Measurements from ENCODE around the gene CEMIP2.

Gene CEMIP2

DNA sequence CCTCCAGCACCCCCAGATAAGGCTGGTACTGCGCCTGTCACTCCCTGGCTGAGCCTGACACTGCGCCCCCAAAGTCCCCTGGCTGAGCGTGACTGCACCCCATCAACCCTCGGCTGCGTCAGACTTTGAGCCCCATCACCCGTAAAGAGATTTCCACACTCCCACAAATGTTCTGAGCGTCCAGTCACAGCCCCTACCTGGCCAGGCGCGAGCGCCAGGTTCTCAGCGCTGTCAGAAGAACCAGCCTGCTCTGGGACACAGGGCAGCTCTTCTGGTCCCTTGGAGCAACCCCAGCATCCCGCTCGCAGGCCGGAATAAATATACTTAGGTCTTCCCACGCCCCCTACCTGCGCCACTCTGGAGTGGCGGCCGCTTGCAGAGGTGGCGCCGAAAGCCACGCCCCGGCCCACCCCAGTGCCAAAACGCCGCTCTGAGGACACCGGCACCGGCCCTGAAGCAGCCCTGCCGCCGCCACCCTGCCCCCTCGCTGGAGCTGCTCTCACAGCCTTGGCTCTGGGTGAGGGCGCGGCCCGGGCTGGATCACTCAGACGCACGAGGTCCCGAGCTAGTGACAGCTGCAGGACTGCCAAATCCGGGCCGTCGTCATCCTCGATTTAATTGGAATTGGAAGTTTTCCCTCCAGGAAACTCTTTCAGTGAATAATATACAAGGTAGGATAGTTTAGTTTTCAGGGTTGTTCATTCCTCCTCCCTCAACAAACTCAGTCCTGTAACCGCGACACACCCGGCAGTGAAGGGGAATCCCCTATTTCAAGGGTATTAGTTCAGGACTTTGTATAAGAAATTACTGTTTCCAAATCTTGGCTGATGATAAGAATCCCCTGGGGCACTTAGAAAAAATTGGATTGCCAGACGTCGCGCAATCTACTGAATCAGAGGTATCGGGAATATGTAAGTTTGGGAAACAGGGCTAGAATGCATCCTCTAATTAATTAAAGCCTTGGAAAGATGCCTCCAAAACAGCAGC, 1.2 kb upstream of the CEMIP2 start:
- peak; percentile 52 for DNase-seq (ENCODE audit: low read depth)

DNA sequence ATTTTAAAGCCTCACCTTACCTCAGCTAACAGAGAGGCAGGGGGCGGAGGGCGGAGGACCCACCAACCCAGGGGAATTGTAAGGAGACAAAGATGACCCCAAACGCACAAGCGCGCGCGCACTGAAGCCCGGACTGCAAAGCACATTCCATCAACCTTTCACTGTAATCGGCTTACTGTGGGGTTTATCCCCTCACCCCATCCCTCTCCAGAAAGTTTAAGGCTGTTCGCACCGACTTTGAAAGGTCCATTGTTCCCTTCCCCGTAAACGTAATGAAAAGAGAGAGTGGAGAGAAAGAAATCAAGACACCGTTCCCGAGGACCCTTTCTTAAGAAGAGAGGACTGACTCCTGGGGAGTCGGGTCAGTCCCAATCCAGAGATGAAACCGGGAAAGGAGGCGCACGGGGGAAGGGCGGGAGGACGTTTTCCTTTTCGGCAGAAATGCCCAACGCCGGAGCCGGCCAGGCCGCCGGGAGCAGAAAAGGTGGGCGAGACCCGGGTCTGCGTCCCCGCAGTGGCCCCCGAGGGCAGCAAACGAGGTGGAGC, 464 bp downstream of the CEMIP2 start:
- no peak for DNase-seq (ENCODE audit: low read depth)

DNA sequence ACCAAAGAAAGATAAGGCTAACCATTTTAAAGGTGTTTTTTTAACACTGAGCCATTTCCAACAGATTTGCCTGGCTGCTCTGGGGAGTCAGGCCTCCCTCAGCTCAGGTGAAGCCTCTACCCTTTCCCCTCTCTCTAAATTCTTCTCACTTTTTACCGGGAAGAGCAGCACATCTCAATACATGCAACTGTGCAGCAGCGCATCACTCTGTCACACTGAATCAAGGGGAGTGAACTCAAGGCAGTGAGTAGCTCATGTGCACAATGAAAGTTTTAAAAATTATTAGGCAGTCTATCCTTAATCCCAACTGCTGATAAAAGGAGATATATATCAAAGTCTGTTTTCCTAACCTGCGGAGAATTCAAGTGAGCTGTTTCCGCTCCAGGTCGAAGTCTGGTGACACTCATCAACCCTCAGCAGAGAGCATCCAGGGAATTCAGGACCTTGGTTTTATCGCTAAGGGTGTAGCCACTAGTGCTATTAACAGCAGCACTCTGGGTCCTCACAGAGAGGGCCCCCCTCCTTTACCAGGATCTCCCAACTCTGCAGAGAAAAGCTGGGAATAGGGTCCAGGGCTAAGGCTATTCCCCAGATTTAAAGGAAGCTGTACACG, 1.0 kb downstream of the CEMIP2 start:
- DNase-seq (ENCODE audit: low read depth), result no peak

DNA sequence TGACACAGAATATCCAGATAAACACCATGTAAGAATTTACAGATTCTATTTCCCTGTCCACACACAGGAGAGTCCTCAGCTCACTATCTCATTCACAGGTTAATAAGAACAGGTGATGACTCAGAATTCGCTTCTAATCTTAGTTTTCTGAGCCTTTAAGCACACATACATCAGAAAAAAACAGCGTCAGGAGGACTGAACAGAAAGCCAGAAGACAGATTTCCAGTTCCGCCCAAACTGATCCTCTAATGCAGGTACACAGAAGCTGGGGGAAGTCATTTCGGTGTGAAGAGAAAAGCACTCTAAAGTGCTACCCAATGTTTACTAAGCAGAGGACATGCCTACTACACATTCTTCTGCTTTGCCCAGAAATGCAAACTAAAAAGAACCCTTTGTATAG, 1.6 kb downstream of the CEMIP2 start:
- no peak for DNase-seq (ENCODE audit: low read depth)

DNA sequence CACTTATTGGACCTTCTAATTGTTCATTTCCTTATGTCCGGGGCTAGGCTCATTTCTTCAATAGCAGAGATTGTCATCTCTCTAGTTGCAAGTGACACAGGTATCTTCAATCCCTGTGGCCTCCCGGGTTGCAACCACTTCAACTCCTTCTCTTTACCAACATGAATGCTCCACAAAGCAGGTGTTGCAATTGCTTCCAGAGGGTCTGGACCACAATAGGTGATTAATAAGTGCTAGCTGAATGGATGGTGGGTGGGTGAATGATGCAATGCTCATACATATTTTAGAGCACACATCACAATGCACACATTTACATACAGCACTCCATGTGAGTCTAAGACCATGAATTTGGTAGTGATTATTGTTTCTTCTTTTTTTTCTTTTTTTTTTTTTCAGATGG, 2.6 kb downstream of the CEMIP2 start:
- DNase-seq (ENCODE audit: low read depth), result no peak

DNA sequence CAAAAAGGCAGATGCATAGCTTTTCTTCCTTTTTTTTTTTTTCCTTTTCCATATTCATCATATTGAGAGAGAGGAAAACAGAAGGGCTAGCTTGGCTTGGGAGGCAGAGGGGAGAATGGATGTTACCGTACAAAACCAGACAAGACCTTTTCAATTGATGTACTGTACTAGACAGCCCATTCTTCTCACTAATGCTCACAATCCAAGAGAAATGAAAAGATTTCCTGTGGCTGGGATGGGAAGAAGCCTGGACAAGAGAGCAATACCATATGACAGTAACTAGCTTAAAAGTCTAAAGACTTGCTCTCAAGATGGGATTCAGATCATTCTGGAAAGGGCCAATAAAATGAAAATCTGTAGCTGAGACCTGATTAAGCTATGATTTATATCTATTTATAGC, 3.4 kb downstream of the CEMIP2 start:
- DNase-seq (ENCODE audit: low read depth), result no peak

DNA sequence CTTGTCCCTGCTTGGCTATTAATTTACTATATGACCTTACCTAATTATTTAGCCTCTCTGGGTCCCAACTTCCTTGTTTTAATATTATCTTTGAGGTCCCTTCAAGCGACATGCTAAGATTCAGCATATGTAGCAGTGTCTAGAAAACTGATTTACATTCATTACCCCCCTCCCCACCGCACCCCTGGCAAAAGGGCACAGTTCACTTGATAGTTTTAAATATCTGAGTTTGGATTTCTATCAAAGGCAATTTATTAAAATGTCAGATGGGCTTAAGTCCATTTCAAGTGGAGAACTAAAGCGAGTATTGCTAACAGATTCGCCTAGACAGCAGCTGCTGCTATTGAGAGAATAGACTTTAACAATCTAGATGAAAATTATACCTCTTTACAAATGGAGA, 3.9 kb downstream of the CEMIP2 start:
- no peak for DNase-seq (ENCODE audit: low read depth)

DNA sequence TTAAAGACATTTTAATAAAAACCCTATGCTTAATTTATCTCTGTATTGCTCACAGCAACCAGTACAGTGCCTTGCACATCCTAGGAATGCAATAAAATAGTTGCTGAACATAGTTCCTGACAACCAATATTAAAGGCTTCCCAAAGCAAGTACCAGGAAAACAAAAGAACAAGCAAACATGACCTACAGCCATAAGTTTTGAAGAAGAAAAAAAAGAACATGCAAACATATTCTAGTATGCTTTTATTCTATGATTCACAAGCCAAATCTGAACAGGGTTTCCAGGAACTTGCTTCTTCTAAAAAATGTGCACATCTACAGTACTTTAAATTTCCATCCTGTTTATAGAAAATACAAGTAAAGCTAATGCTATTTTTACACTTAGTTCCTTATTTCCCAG, 4.5 kb downstream of the CEMIP2 start:
- DNase-seq (ENCODE audit: low read depth), result no peak

DNA sequence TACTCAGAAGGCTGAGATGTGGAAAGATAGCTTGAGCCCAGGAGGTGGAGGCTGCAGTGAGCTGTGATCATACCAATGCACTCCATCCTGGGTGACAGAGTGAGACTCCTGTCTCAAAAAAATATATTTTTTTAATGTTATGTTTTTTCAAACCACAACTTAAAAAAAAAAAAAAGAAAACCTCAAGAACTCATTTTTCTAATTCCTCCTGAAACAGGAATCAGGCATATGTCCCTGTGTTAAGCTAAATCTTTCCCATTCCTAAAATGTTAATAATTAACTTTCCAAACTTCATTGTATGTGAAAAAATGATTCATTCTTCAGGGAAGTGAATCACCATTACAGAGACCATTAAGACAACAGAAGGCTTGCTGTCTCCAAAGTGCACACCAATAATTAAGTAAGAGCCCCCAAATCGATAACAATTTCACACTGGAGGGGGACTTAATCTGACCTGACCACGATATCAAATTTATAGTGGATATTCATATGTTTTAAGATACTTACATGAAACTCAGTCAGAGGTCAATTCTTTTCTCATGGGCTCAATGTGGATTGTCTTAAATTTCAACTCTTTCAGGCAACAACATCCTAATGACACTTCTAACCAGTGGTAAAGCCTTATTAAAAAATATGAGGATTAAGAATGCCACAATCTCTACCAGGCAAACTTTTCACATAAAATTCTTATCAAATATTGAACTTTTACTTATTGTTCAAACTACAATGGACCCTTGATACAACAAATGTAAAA, 5.2 kb downstream of the CEMIP2 start:
- DNase-seq (ENCODE audit: low read depth), result no peak

DNA sequence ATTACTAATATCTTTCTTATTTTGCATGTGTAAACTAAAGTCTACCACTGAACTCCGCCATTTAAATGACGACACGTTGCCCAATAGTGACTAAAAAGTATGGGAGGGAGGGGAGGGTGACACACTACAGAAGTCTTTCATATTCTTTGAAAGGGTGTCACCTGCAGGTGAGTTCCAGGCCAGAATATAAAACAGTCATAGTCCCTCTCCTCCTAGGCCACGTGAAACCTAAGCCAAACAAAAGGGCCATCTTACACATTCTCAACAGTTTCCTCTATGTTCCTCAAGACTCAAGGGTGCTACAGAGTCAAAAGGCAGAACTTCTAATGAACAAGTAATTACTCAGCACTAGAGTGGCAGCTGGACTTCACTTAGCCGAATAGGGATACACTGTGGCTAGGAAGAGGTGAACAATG, 6.4 kb downstream of the CEMIP2 start:
- no peak for DNase-seq (ENCODE audit: low read depth)

DNA sequence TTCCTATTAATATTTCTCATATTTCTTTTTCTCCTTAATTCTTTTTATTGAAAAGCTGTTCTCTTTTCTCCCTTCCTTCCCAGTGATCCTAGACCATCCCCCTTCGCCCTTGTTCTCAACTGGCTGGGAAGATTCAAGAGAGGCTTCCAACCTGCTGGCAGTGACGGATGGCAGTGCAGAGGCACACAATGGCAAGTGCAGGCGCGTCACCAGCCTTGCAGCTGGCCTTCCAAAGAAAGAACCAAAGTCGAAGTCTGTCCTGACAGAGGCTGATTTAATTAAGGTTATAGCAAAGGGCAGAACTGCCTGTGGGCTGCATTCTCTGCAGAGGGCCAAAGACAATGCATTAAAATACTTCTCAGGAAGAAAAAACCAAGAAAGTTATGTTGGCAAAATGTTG, 7.4 kb downstream of the CEMIP2 start:
- no peak for DNase-seq (ENCODE audit: low read depth)

DNA sequence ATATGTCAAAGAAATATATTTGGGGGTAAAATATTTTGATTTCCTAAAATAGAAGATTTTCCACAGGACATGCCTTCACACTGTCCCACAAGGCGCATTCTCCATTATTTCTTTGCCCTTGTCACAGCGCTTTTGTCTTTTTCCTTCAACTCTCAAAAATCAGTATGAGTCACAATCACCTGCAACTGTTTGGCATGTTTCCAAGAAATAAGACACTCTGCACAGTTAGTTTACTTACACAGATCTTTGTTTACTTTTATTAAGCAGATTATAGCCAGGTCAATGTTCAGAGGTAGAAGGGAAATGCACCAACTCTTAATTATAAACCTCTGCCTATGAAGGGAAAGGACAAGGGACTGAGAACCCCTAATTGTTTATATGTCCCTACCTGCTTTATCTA, 9.5 kb downstream of the CEMIP2 start:
- no peak for DNase-seq (ENCODE audit: low read depth)

DNA sequence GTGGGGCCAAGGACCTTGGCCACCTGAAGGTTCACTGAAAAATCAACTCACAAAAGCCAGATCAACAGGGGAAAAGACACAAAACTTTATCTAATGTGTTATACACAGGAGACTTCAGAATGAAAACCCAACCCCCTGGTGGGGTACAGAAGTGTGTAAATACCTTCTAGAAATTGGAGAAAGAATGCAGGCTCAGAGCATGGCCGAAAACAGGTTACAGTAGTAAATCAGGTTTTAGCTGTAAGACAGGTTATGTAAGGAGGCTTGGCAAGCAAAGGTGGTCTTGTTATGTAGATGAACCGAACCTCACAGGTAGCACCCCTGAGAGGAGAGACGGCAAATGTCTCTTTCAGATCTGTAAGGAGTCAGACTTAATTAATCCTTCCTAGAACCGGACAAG, 10.0 kb downstream of the CEMIP2 start:
- DNase-seq (ENCODE audit: low read depth), result no peak

DNA sequence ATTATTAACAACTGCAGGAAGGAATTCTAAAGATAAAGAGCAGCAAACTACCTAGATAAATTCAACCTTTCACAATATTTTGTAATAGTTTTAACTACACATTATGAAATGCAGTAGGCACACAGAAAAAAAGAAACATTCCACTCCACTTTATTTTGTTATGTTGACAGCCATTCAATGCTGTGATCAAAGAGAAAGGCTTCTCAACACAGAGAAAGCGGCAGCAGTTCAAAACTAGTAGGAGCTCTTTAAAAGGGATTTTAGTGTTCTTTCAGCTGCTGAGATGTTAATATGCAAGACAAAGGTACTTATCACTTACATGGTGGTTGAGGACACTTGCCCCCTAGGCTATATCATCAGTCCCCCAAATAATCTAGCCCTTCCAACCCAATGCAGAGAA, 11.6 kb downstream of the CEMIP2 start:
- no peak for DNase-seq (ENCODE audit: low read depth)

DNA sequence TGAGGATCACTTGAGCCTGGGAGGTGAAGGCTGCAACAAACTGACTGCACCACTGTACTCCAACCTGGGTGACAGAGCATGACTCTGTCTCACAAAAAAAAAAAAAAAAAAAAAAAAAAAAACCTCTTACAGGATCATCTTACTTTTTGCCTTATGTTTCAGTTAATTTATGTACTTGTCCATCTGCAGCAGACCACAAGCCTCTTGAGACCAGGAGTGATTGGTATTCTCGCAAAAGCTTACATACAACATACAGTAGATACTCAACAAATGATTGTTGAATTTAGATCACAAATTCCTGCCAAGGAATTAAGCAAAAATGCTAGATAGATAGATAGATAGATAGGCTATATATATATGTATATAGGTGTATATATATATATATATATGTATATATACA, 12.4 kb downstream of the CEMIP2 start:
- DNase-seq (ENCODE audit: low read depth), result no peak

DNA sequence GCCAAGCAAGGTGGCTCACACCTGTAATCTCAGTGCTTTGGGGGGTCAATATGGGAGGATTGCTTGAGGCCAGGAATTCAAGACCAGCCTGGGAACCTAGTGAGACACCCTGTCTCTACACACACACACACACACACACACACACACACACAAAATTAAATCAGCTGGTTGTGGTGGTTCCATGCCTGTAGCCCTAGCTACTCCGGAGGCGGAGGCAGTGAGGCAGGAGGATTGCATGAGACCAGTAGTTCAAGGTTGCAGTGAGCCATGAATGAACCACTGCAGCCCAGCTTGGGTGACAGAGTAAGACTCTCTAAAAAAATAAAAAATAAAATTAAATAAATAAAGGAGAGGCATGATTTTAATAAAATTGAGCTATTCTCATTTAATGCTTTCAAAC, 13.1 kb downstream of the CEMIP2 start:
- DNase-seq (ENCODE audit: low read depth), result no peak

DNA sequence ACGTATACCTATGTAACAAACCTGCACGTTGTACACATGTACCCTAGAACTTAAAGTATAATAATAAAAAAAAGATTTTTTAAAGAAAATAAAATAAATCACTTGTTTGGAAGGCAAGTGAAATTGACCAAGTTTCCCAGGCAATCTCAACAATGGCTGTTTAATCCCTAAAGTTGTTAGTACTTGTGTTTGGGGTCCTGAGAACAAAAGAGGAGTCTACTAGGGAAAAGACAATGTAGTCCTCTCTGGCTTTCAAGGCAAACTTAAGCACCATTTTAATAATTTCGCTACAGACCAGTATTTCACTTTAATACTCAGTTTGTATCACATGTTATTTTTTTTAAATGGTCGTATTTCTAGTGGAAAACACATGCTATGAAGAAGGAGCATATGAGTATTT, 14.2 kb downstream of the CEMIP2 start:
- DNase-seq (ENCODE audit: low read depth), result no peak

DNA sequence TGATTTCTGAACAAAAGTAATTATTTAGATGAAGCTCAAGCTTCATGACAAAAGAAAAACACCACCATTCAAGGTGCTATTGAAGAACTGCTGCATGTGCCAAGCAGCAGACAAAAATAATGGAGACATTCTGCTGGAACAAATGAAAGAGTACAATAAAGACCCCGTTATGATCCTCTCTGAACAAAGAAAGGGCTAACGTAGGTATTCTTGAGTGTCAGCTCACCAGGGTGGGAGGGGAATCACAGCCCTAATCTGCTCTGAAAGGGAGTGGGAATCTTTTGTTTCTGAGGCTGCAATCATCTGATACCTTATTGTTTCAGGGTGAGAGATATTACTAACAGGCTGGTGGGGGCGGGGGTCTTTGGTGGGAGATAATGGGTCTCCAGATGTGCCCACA, 15.4 kb downstream of the CEMIP2 start:
- no peak for DNase-seq (ENCODE audit: low read depth)

DNA sequence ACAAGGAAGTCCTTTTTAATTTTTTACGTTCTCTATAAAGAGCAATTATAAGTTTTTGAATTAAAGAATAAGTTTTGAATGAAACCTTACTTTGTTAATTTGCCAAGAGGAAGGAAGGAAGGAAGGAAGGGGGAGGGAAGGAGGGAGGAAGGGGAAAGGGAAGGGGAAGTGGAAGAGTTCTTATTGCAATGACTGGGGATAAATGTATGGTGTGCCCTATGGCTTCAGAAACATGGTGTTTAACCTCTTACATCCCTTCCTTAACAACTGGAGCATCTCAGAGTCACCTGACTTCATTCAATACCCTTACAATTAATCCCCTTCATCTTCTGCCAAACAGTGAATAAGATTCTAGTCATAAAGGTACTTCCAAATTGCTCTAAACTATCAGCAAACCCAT, 16.0 kb downstream of the CEMIP2 start:
- no peak for DNase-seq (ENCODE audit: low read depth)

DNA sequence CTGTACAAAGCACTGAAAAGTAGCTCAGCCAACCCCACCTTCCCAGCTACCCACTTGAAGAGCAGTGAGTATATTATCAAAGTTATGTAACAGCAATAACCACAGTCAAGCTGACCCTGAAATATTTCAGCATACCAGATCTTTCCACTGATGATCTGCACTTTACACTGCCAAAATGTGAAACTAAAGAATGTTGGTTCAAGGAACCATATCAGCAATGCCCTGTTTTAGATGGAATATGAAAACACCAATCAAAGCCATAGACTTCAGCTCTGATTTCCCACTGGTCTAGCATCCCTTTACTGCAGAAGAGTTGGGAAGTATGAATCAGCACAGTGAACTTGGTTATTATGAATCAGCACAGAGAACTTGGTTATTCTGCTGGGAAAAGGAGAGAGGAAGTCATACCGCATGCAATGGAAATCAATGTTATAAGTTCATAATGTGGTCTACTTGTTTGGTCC, 20.0 kb downstream of the CEMIP2 start:
- no peak for DNase-seq (ENCODE audit: low read depth)

DNA sequence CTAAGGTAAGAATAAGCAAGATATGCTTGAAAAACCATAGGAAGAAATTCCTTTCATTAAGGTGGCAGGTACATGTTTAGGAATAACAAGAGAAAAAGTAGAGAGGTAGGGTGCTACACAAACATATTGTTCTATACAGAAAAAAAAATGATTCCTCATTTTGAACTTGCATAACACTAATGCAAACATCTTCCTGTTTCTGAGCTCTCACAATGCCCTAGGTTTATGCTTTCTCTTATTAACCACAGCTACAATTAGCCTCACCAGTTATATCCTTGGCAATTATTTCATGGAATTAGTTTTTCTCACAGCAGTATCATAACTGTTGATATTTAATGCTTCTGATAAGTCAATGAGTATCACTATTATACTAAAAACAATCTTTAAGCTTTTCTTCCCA, 20.7 kb downstream of the CEMIP2 start:
- no peak for DNase-seq (ENCODE audit: low read depth)

DNA sequence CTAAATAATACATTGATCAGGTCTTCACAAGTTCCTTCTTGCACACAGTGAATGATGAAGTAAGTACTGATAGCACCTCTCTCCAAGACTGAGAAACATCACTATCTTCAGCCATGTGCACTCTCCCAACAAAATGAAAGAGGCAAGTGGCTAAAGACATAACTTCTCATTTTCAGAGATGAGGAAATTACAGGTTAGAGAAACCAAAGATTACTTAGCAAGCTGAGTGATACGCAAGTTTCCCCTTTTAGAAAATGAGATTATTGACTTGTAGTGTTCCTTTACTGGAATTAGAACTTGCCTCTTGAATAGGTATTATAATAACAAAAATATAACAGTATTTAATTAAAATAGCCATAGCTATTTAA, 21.6 kb downstream of the CEMIP2 start:
- DNase-seq (ENCODE audit: low read depth), result no peak

Data from stimulated activated CD8-positive, alpha-beta memory T cell treated with anti-CD3 and anti-CD28 coated beads, Interleukin-12 subunit alpha, Interleukin-12 subunit beta, amount 100 ng/mL, for 1 hour (primary cell).